K562 (cell line): ENCODE results near the gene FERMT1. TPM values are rescaled to one million over a fixed set of nuclear protein-coding genes. Genes with fewer than 3 reads are reported as not detected.

ENCODE experiments used
- ATAC-seq: fragments of 200-7000 bp; cut with Tn5 transposase; 3 replicates; pipeline ENCODE4 v1.9.1; 2020; ENCODE audit warnings: moderate library complexity
- BruUV-seq: library from RNA; stranded (reverse); fragments of 400-500 nt; replicated peaks from 2 replicates; lab custom pipeline; 2021; lab: Mats Ljungman, UMichigan
- CTCF ChIA-PET: fragments of 300-600 bp; formaldehyde crosslinking; extraction: SDS; loops from one replicate; lab custom pipeline; 2021; ENCODE audit warnings: low intra/inter-chr PET ratio; lab: Yijun Ruan, JAX
- POLR2A ChIA-PET: fragments of 300-600, 350-650 bp; sonication (Branson Sonifier 250); formaldehyde crosslinking; extraction: SDS; loops from one replicate; lab custom pipeline; 2021; ENCODE audit warnings: antibody characterized with exemption, inconsistent platforms; lab: Yijun Ruan, JAX
- DNase-seq, 4 experiments: peaks; one replicate each; pipeline versions ENCODE4 v3.0.0 to v3.0.0-alpha.2; 2011 to 2018; ENCODE audit warnings: low spot score in 3 of 4, mixed read lengths in 3 of 4; ENCODE audit errors: extremely low read depth in 1 of 4
- FAIRE-seq: peaks from 2 replicates; lab custom pipeline; 2011; peaks lifted over from hg19 to GRCh38; lab: Jason Lieb, UNC
- H2AFZ ChIP-seq: 2 replicates; pipeline ENCODE4 v1.6.0; 2011; ENCODE audit warnings: low read depth, low read length, control low read depth, inconsistent platforms
- H3K27ac ChIP-seq: fragments of 200-600 bp; 3 replicates; pipeline ENCODE4 v1.8.0; 2011; ENCODE audit warnings: low read depth, mild to moderate bottlenecking, control low read depth, inconsistent platforms, low read length, moderate library complexity, mixed read lengths; ENCODE audit errors: extremely low read depth
- H3K27me3 ChIP-seq, 2 experiments: fragments of 300-600 bp in 1 of 2; 2 replicates in 1 of 2; 3 replicates in 1 of 2; pipeline versions ENCODE4 v1.6.0 to v1.8.0; 2011; ENCODE audit warnings: inconsistent platforms in 2 of 2, low read length in 2 of 2, mild to moderate bottlenecking in 1 of 2, mixed read lengths in 1 of 2, moderate library complexity in 1 of 2; ENCODE audit not compliant: control insufficient read depth in 2 of 2, insufficient read depth in 2 of 2
- H3K36me3 ChIP-seq: fragments of 300-600 bp; 3 replicates; pipeline ENCODE4 v1.8.0; 2011; ENCODE audit warnings: mild to moderate bottlenecking, low read length, inconsistent platforms; ENCODE audit not compliant: control insufficient read depth, insufficient read depth
- H3K4me1 ChIP-seq, 2 experiments: fragments of 200-600 bp in 1 of 2; replicated peaks in 1 of 2; 2 replicates in 1 of 2; 3 replicates in 1 of 2; pipeline versions ENCODE4 v1.5.1 to v1.8.0; 2011; ENCODE audit warnings: inconsistent platforms in 2 of 2, low read length in 2 of 2, mild to moderate bottlenecking in 1 of 2, mixed read lengths in 1 of 2, moderate library complexity in 1 of 2; ENCODE audit not compliant: control insufficient read depth in 2 of 2, insufficient read depth in 2 of 2
- H3K4me2 ChIP-seq: 2 replicates; pipeline ENCODE4 v1.6.1; 2011; ENCODE audit warnings: low read length, control low read depth, inconsistent platforms, mixed read lengths; ENCODE audit not compliant: insufficient read depth
- H3K4me3 ChIP-seq: fragments of 200-600 bp; sonication (generic), shearing (Covaris generic); 2 replicates; pipeline ENCODE4 v1.5.1; 2016; ENCODE audit warnings: control low read depth, inconsistent platforms
- H3K79me2 ChIP-seq: fragments of 200-600 bp; 3 replicates; pipeline ENCODE4 v1.8.0; 2011; ENCODE audit warnings: low read length, inconsistent platforms; ENCODE audit not compliant: control insufficient read depth, insufficient read depth
- H3K9ac ChIP-seq, 2 experiments: 2 replicates each; pipeline versions ENCODE4 v1.6.0 to v1.6.1; 2011; ENCODE audit warnings: low read depth in 2 of 2, low read length in 2 of 2, control low read depth in 1 of 2, inconsistent platforms in 1 of 2, mild to moderate bottlenecking in 1 of 2, mixed read lengths in 1 of 2; ENCODE audit not compliant: insufficient read depth in 1 of 2
- H3K9me1 ChIP-seq: one replicate; pipeline ENCODE4 v1.6.0; 2011; ENCODE audit warnings: inconsistent platforms, mild to moderate bottlenecking, low read length, moderate library complexity; ENCODE audit not compliant: control insufficient read depth, insufficient read depth
- H3K9me3 ChIP-seq: replicated peaks from 2 replicates; pipeline ENCODE4 v1.5.1; 2011; ENCODE audit warnings: low read depth, low read length, inconsistent platforms; ENCODE audit not compliant: control insufficient read depth, insufficient read depth
- H4K20me1 ChIP-seq: replicated peaks from 2 replicates; pipeline ENCODE4 v1.6.1; 2011; ENCODE audit warnings: low read length, inconsistent platforms, mixed read lengths; ENCODE audit not compliant: control insufficient read depth, insufficient read depth
- MCM2 ChIP-seq: fragments of 450-650 bp; IDR thresholded peaks from 2 replicates; pipeline ENCODE4 v1.6.1; 2017; ENCODE audit warnings: low read depth, mild to moderate bottlenecking
- ZNF347 ChIP-seq: fragments of 450-650 bp; formaldehyde crosslinking; IDR thresholded peaks from 2 replicates; pipeline ENCODE4 v1.4.0; 2020; ENCODE audit warnings: low read depth, mild to moderate bottlenecking, moderate library complexity
- ZNF407 ChIP-seq: fragments of 450-650 bp; IDR thresholded peaks from 2 replicates; pipeline ENCODE4 v1.6.1; 2016; ENCODE audit warnings: low read depth
- WGBS: fragments of 100-300 bp; shearing (Covaris generic); methylation state at CpG from one replicate; pipeline ENCODE4 v1.1.6; 2016; ENCODE audit warnings: low coverage, mixed read lengths; ENCODE audit not compliant: insufficient coverage; ENCODE audit errors: missing lambda C conversion rate; 5-methylcytosine and 5-hydroxymethylcytosine counted together
- in situ Hi-C: fragments of 300-500 bp; cut with MboI; formaldehyde crosslinking; loops from 4 replicates; pipeline ENCODE4 v1.15.0; 2018; ENCODE audit warnings: inconsistent platforms, mixed read lengths
- intact Hi-C: fragments of 100-400 bp; cut with micrococcal nuclease; formaldehyde crosslinking; loops from 2 replicates; pipeline ENCODE4 v1.14.2; 2022
- polyA plus RNA-seq, 8 experiments: library from polyadenylated mRNA; depleted of rRNA in 4 of 8; stranded (reverse) in 5 of 8; unstranded in 3 of 8; fragments of >200 nt; fragmentation: Nextera tagmentation in 2 of 8; fragmentation: Illumina TruSeq in 1 of 8; extraction: Ambion mirVana in 2 of 8; extraction: Trizol in 1 of 8; gene quantifications; 2 replicates each; pipeline versions ENCODE4 v1.2.1 to v1.2.3, GENCODE V29; 2011 to 2014; ENCODE audit warnings: inconsistent platforms in 1 of 8, missing spikeins in 1 of 8
- total RNA-seq, 7 experiments: library from RNA; depleted of rRNA in 6 of 7; stranded (reverse); fragments of >200 nt in 6 of 7; fragmentation: Illumina TruSeq in 2 of 7; extraction: Trizol in 2 of 7; gene quantifications; 2 replicates each; pipeline versions ENCODE4 v1.2.1 to v1.2.3, GENCODE V29; 2011 to 2021; ENCODE audit warnings: low replicate concordance in 1 of 7

The FERMT1 gene
- total and polyA plus RNA-seq, 9 of the 15 experiments (the other 6 are each of a cell fraction or from before 2014, with no cell fraction given) = 0.07 TPM; not detected in 8

- no peaks in the 10 kb centered on the region for H3K9me1 ChIP-seq
- ATAC-seq (no peak), FAIRE-seq (no peak), DNase-seq (no peak)
- no peak overlapping the region for H3K4me3 ChIP-seq
- no peaks in the 10 kb centered on the region for H3K27me3 ChIP-seq
- in situ Hi-C loops (no loop called here), intact Hi-C loops (no loop called here)
- peaks cover 56% of the 10 kb centered on the region for H3K36me3 ChIP-seq
- no peak overlapping the region for H3K4me2 ChIP-seq
- peaks cover 31% of the 10 kb centered on the region for H3K79me2 ChIP-seq
- no peak overlapping the region for H2AFZ ChIP-seq
- H3K27ac ChIP-seq = no peak overlapping the region
- peaks cover 3 to 14% of the 10 kb centered on the region in 2 experiments; a peak in 4 of 5 replicates for H3K4me1 ChIP-seq
- no peak for TF ChIP-seq ZNF407
- TF ChIP-seq ZNF347 (CRISPR knock-in tag) = no peak
- TF ChIP-seq MCM2 = no peak
- 80% methylated on average over 6 of the region's 6 CpGs for WGBS
- BruUV-seq = no TSS peak
- H3K9me3 ChIP-seq = peaks cover 3% of the 10 kb centered on the region; the same call in 1 of the 2 replicates
- no peaks in the 10 kb centered on the region for H4K20me1 ChIP-seq
- CTCF ChIA-PET = no interaction called here
- POLR2A ChIA-PET = interaction anchor here (1.2 kb wide), 1 partner anchor 18 kb away, joined by 3 read pairs; no protein-coding TSS in a partner anchor
- H3K9ac ChIP-seq = no peak overlapping the region
These were observed 93.3 kb downstream of the FERMT1 start for GRCh38 chr20:6029538-6029937.
